ENCODE data around the gene OTOA. TPM values are rescaled to one million over a fixed set of nuclear protein-coding genes. Genes with fewer than 3 reads are reported as not detected.
"Not testable (repeated sequence)": the region's sequence is repeated elsewhere in the genome, so short reads cannot be mapped to it uniquely, and the experiment has no call there.

OTOA gene
- total RNA-seq, 1 donor from 2014 or later, result 0.10 TPM

DNA sequence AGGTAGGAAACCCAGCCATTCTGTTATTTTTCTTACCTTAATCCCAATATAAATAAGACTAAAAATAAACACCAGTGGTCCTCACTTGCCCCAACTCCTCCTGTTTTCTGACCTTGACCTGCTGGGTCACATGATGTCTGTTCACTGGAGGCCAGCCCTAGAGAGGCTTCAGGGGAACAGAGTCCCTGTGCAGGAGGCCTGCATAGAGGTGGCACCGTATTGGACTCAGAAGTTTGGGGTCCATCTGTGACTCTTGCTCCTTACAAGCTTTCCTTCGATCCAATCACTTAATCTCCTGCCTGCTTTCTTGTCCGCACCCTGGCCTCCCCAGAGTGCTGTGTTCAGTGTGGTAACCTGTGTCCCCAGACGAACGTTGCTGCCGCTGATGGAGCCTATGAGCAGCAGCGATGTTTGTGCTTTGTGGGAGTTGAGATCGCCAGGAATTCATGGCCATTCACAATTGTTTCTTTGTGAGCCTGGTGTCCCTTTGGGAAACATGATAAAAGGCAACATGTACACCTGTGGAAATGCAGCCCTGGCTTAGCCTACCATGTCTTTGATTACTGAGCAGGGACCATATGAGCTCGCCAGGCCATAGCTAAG lies 16.1 kb upstream of the OTOA start:
- Mint-ChIP-seq H3K27me3 (ENCODE audit: low read depth) (no peaks in the 10 kb centered on the region), H3K4me3 (ENCODE audit: unreplicated experiment) (no peak overlapping the region), H3K9me3 (ENCODE audit: low read depth) (no peaks in the 10 kb centered on the region), H3K4me1 (ENCODE audit: low read depth) (peaks cover 11% of the 10 kb centered on the region), H3K36me3 (ENCODE audit: low read depth) (no peaks in the 10 kb centered on the region), H3K27ac (ENCODE audit: unreplicated experiment) (no peak overlapping the region)
- TF ChIP-seq, protein P1, sequence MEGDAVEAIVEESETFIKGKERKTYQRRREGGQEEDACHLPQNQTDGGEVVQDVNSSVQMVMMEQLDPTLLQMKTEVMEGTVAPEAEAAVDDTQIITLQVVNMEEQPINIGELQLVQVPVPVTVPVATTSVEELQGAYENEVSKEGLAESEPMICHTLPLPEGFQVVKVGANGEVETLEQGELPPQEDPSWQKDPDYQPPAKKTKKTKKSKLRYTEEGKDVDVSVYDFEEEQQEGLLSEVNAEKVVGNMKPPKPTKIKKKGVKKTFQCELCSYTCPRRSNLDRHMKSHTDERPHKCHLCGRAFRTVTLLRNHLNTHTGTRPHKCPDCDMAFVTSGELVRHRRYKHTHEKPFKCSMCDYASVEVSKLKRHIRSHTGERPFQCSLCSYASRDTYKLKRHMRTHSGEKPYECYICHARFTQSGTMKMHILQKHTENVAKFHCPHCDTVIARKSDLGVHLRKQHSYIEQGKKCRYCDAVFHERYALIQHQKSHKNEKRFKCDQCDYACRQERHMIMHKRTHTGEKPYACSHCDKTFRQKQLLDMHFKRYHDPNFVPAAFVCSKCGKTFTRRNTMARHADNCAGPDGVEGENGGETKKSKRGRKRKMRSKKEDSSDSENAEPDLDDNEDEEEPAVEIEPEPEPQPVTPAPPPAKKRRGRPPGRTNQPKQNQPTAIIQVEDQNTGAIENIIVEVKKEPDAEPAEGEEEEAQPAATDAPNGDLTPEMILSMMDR (IDR thresholded peaks at IDR 0.05), result no peak
- DNase-seq (ENCODE audit: low spot score), result no peak

DNA sequence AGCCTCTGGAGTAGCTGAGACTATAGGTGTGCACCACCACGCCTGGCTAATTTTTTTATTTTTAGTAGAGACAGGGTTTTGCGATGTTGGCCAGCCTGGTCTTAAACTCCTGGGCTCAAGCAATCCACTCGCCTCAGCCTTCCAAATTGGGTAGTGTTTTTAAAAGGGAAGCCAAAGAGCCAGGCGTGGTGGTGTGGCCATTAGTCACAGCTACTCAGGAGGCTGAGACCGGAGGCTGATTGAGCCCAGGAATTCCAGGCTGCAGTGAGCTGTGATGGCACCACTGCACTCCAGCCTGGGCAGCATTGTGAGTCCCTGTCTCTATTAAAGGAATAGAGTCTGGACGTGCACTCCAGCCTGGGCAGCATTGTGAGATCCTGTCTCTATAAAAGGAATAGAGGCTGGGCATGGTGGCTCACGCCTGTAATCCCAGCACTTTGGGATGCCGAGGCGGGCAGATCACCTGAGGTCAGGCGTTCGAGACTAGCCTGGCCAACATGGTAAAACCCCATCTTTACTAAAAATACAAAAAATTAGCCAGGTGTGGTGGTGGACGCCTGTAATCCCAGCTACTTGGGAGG lies 13.9 kb upstream of the OTOA start:
- not testable (repeated sequence) for DNase-seq (ENCODE audit: low spot score); H3K27me3 Mint-ChIP-seq (ENCODE audit: low read depth); H3K36me3 Mint-ChIP-seq (ENCODE audit: low read depth); H3K9me3 Mint-ChIP-seq (ENCODE audit: low read depth); H3K27ac Mint-ChIP-seq (ENCODE audit: unreplicated experiment); H3K4me3 Mint-ChIP-seq (ENCODE audit: unreplicated experiment)
- peaks cover 11% of the 10 kb centered on the region for H3K4me1 Mint-ChIP-seq (ENCODE audit: low read depth)

DNA sequence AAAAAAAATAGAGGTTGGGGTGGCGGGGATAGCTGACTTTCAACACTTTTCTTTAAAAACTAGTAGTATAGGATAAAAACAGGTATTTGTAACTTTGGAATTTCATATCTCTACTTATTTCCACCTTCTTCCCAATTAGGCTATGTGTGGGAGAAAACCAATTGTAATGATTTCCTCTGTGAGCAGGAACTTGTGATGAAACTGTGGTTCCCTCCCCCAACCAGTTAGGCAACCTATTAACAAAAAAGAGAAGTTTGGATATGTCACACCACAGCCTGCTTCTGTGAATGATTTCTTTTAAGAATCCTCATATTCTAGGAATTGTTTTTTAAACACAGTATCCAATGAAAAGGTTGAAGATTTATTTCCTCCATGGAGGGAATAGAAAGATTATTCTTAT lies 13.2 kb upstream of the OTOA start:
- TF ChIP-seq, protein P1 (IDR thresholded peaks at IDR 0.05), result no peak
- no peak overlapping the region for H3K4me3 Mint-ChIP-seq (ENCODE audit: unreplicated experiment)

DNA sequence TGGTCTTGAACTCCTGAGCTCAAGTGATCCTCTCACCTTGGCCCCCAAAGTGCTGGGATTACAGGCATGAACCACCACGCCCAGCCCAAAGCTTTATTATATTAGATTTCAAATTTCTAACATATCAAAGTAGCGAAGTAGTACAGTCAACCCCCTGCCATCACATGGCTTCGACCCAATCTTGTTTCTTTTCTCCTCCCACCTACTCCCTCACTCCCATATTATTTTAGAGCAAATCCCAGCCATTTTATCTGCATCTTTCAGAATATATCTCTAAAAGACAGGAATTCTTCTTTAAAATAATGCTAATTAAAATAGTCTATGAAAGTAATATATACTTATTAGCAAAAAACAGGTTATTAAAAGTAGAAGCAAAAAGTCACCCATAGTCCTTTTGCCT lies 12.3 kb upstream of the OTOA start:
- H3K27ac Mint-ChIP-seq (ENCODE audit: unreplicated experiment), result no peak overlapping the region

More for the DNA sequence above, 13.2 kb upstream of the OTOA start:
- Mint-ChIP-seq H3K27ac (ENCODE audit: unreplicated experiment) (no peak overlapping the region), H3K27me3 (ENCODE audit: low read depth) (no peaks in the 10 kb centered on the region), H3K36me3 (ENCODE audit: low read depth) (peaks cover 4% of the 10 kb centered on the region), H3K9me3 (ENCODE audit: low read depth) (no peaks in the 10 kb centered on the region), H3K4me1 (ENCODE audit: low read depth) (peaks cover 9% of the 10 kb centered on the region)
- no peak for DNase-seq (ENCODE audit: low spot score)

DNA sequence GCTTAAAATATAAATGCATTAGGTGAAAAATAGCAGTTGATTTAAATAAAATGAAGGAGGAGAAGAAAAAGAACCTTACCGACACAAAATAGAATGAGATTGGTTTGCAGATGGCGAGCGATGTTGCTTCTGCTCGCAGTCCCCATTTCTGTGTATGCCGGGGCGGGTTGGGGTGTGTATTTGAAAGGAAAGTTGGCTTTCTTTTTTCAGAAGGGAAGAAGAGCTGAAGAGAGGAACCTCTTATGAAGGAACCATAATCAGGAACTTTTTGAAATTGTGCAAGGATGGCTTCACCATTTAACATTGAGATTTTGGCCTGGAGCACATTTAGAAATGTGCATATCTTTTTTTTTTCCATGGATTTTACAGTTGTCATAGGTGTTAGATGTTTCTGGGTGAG lies 11.3 kb upstream of the OTOA start, which contains the start of gene IGSF6:
TSS of gene IGSF6 (minus strand) at position 156 of the 400 bp plus-strand sequence. CDS start at position 146, 10 bp downstream.
- Mint-ChIP-seq H3K27me3 (ENCODE audit: low read depth) (no peaks in the 10 kb centered on the region), H3K27ac (ENCODE audit: unreplicated experiment) (no peak within 1 kb of the TSS), H3K4me3 (ENCODE audit: unreplicated experiment) (no peak within 1 kb of the TSS), H3K36me3 (ENCODE audit: low read depth) (peaks cover 4% of the 10 kb centered on the region), H3K9me3 (ENCODE audit: low read depth) (no peaks in the 10 kb centered on the region), H3K4me1 (ENCODE audit: low read depth) (peaks cover 10% of the 10 kb centered on the region)
- TF ChIP-seq, protein P1 (IDR thresholded peaks at IDR 0.05), result no peak
- DNase-seq (ENCODE audit: low spot score), result no peak

More for the DNA sequence above, 12.3 kb upstream of the OTOA start:
- TF ChIP-seq, protein P1 (IDR thresholded peaks at IDR 0.05), result no peak
- Mint-ChIP-seq H3K4me3 (ENCODE audit: unreplicated experiment) (no peak overlapping the region), H3K4me1 (ENCODE audit: low read depth) (peaks cover 3% of the 10 kb centered on the region), H3K27me3 (ENCODE audit: low read depth) (no peaks in the 10 kb centered on the region), H3K9me3 (ENCODE audit: low read depth) (no peaks in the 10 kb centered on the region), H3K36me3 (ENCODE audit: low read depth) (peaks cover 4% of the 10 kb centered on the region)
- DNase-seq (ENCODE audit: low spot score), result no peak

DNA sequence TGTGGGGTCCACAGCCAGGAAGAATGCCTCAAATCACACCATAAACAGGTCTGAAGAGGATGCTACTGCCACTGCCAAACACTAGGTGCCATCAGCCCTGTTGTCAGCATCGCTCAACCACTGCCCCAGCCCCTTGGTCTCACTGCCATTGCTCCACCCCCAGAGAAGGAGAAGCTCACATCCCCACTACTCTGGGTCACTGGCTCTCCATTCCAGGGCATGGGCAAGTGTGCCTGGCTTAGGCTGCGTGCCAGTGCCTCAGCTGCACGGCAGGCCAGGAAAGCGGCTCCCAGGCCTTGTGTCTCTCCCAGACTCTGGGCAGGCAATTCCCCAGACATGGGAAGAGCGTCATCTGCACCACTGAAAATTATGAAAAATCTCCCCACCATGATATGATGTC lies 10.2 kb upstream of the OTOA start:
- no peak overlapping the region for H3K27ac Mint-ChIP-seq (ENCODE audit: unreplicated experiment)
- H3K4me1 Mint-ChIP-seq (ENCODE audit: low read depth), result peaks cover 10% of the 10 kb centered on the region
- H3K27me3 Mint-ChIP-seq (ENCODE audit: low read depth), result no peaks in the 10 kb centered on the region
- no peak overlapping the region for H3K4me3 Mint-ChIP-seq (ENCODE audit: unreplicated experiment)
- no peaks in the 10 kb centered on the region for H3K9me3 Mint-ChIP-seq (ENCODE audit: low read depth)
- TF ChIP-seq, protein P1 (IDR thresholded peaks at IDR 0.05), result no peak
- DNase-seq (ENCODE audit: low spot score), result no peak
- H3K36me3 Mint-ChIP-seq (ENCODE audit: low read depth), result peaks cover 6% of the 10 kb centered on the region

Measured in chondrocyte (in vitro differentiated cells).